CD4-positive, alpha-beta T cell (primary cell): ENCODE results near the gene HSPA1B. TPM values are rescaled to one million over a fixed set of nuclear protein-coding genes. Genes with fewer than 3 reads are reported as not detected.
"Not testable (repeated sequence)": the region's sequence is repeated elsewhere in the genome, so short reads cannot be mapped to it uniquely, and the experiment has no call there.

ENCODE experiments used
- ATAC-seq: fragments of 200-7000 bp; cut with Tn5 transposase; one replicate; pipeline ENCODE4 v1.10.0; 2022; ENCODE audit warnings: mild to moderate bottlenecking; ENCODE audit not compliant: poor library complexity
- CTCF ChIA-PET: fragments of 350-600 bp; sonication (Branson Sonifier 250); formaldehyde crosslinking; loops from one replicate; lab custom pipeline; 2021; ENCODE audit warnings: antibody characterized with exemption, inconsistent platforms; lab: Charles Lee
- POLR2A ChIA-PET: fragments of 350-600 bp; sonication (Branson Sonifier 250); formaldehyde crosslinking; loops from one replicate; lab custom pipeline; 2021; ENCODE audit warnings: antibody characterized with exemption, inconsistent platforms; lab: Charles Lee
- DNase-seq, 14 experiments: peaks; one replicate each; pipeline ENCODE4 v3.0.0-alpha.2; 2013 to 2020; ENCODE audit warnings: mixed read lengths in 2 of 14
- H3K27ac ChIP-seq, 2 donors: one replicate each; pipeline versions ENCODE4 v1.5.1 to v1.7.0; 2013; ENCODE audit warnings: low read length in 2 of 2, low read depth in 1 of 2, mild to moderate bottlenecking in 1 of 2
- H3K27me3 ChIP-seq, 2 experiments: 1 replicate in 1 of 2; 2 replicates in 1 of 2; pipeline versions ENCODE4 v1.6.1 to v1.7.0; 2013; ENCODE audit warnings: low read length in 2 of 2, control low read depth in 1 of 2, mild to moderate bottlenecking in 1 of 2, moderate library complexity in 1 of 2; ENCODE audit not compliant: insufficient read depth in 2 of 2, control insufficient read depth in 1 of 2
- H3K36me3 ChIP-seq: one replicate; pipeline ENCODE4 v1.6.1; 2013; ENCODE audit warnings: low read length, control low read depth; ENCODE audit not compliant: insufficient read depth
- H3K4me1 ChIP-seq: one replicate; pipeline ENCODE4 v1.6.1; 2013; ENCODE audit warnings: low read length, control low read depth; ENCODE audit not compliant: insufficient read depth
- H3K4me3 ChIP-seq: one replicate; pipeline ENCODE4 v1.5.1; 2013; ENCODE audit warnings: mild to moderate bottlenecking, low read length, moderate library complexity
- H3K9me3 ChIP-seq, 2 experiments: 1 replicate in 1 of 2; 2 replicates in 1 of 2; pipeline versions ENCODE4 v1.6.1 to v1.7.0; 2013; ENCODE audit warnings: low read length in 2 of 2, mild to moderate bottlenecking in 2 of 2, control low read depth in 1 of 2, moderate library complexity in 1 of 2; ENCODE audit not compliant: control insufficient read depth in 1 of 2, insufficient read depth in 1 of 2
- H3K27ac Mint-ChIP-seq: one replicate; pipeline ENCODE4 v1.8.0; 2020; ENCODE audit warnings: mixed read lengths
- H3K27me3 Mint-ChIP-seq: one replicate; pipeline ENCODE4 v1.8.0; 2021; ENCODE audit warnings: mixed read lengths
- H3K36me3 Mint-ChIP-seq: one replicate; pipeline ENCODE4 v1.8.0; 2021; ENCODE audit warnings: low read depth, mixed read lengths
- H3K4me1 Mint-ChIP-seq: one replicate; pipeline ENCODE4 v1.8.0; 2021; ENCODE audit warnings: low read depth, mixed read lengths
- H3K4me3 Mint-ChIP-seq: one replicate; pipeline ENCODE4 v1.8.0; 2020; ENCODE audit warnings: mild to moderate bottlenecking, mixed read lengths
- H3K9me3 Mint-ChIP-seq: one replicate; pipeline ENCODE4 v1.8.0; 2020; ENCODE audit warnings: mixed read lengths
- CTCF ChIP-seq: fragments of 200-600 bp; IDR thresholded peaks from one replicate; pipeline ENCODE4 v1.8.0; 2022; ENCODE audit warnings: antibody characterized with exemption, mild to moderate bottlenecking
- intact Hi-C, 2 experiments: fragments of 100-400 bp; cut with DNase I in 1 of 2; cut with micrococcal nuclease in 1 of 2; formaldehyde crosslinking; loops; one replicate each; pipeline versions ENCODE4 v1.15.1 to v1.9.0; 2023 to 2025; cut with DNase I, micrococcal nuclease
- total RNA-seq, 174 experiments: library from RNA in 2 of 174; stranded (reverse) in 2 of 174; gene quantifications; one replicate each; pipeline ENCODE4 v1.2.3 and lab custom pipeline; 2021 to 2026

Gene HSPA1B
- total RNA-seq, 2 experiments from 2014 or later: 8.3 to 9.8 TPM

GRCh38 chr6:31791324-31792089 is 36.0 kb upstream of the HSPA1B start:
- peak overlapping the region; percentile 17 for H3K4me3 Mint-ChIP-seq
- CTCF ChIA-PET: interaction anchor here (0.6 to 1.3 kb wide), 17 partner anchors 9 to 62 kb away, joined by 3 to 8 read pairs (median 4); partner anchors contain the start of genes CLIC1, DDAH2, LSM2 and MSH5
- H3K36me3 ChIP-seq: peaks cover 16% of the 10 kb centered on the region
- no peaks in the 10 kb centered on the region for H3K27me3 Mint-ChIP-seq
- peaks cover 34% of the 10 kb centered on the region for H3K4me1 ChIP-seq
- POLR2A ChIA-PET: interaction anchor here (0.7 to 1.3 kb wide), 3 partner anchors 15 to 52 kb away, joined by 3 to 7 read pairs (median 4); partner anchors contain the start of genes LSM2 and MSH5
- peak in 4 of 14 experiments; percentile 28 to 60 (median 50) for DNase-seq
- intact Hi-C loops: no loop called here
- H3K4me1 Mint-ChIP-seq: peaks cover 24% of the 10 kb centered on the region
- H3K9me3 ChIP-seq: no peaks in the 10 kb centered on the region
- peaks cover 41% of the 10 kb centered on the region for H3K36me3 Mint-ChIP-seq
- H3K27me3 ChIP-seq: no peaks in the 10 kb centered on the region
- peak overlapping the region; percentile 3 for H3K27ac Mint-ChIP-seq
- no peak overlapping the region for H3K4me3 ChIP-seq
- no peak for ATAC-seq
- TF ChIP-seq CTCF: peak; percentile 64
- H3K27ac ChIP-seq: no peak overlapping the region
- H3K9me3 Mint-ChIP-seq: no peaks in the 10 kb centered on the region

- TF ChIP-seq CTCF: no peak
- no peak overlapping the region for H3K27ac ChIP-seq
- H3K36me3 ChIP-seq: peaks cover 16% of the 10 kb centered on the region
- peaks cover 37% of the 10 kb centered on the region for H3K4me1 ChIP-seq
- peaks cover 29% of the 10 kb centered on the region for H3K4me1 Mint-ChIP-seq
- peak overlapping the region; percentile 3 for H3K27ac Mint-ChIP-seq
- no peaks in the 10 kb centered on the region for H3K27me3 ChIP-seq
- ChIA-PET CTCF (interaction anchor here (1.2 kb wide), 3 partner anchors 9 to 48 kb away, joined by 3 to 4 read pairs (median 4); no protein-coding TSS in a partner anchor), POLR2A (interaction anchor here (0.7 kb wide), 1 partner anchor 15 kb away, joined by 4 read pairs; the partner anchor contains the start of gene LSM2)
- H3K4me3 Mint-ChIP-seq: no peak overlapping the region
- no peaks in the 10 kb centered on the region for H3K9me3 ChIP-seq
- ATAC-seq: no peak
- no peak for DNase-seq
- intact Hi-C loops: no loop called here
- no peaks in the 10 kb centered on the region for H3K9me3 Mint-ChIP-seq
- H3K27me3 Mint-ChIP-seq: no peaks in the 10 kb centered on the region
- peaks cover 41% of the 10 kb centered on the region for H3K36me3 Mint-ChIP-seq
- no peak overlapping the region for H3K4me3 ChIP-seq
Measured at GRCh38 chr6:31792090-31792374, 35.5 kb upstream of the HSPA1B start.

- DNase-seq (peak in 1 of 14 experiments; percentile 49), ATAC-seq (no peak)
- Mint-ChIP-seq H3K36me3 (peaks cover 45% of the 10 kb centered on the region), H3K27ac (no peak overlapping the region), H3K4me1 (peaks cover 36% of the 10 kb centered on the region), H3K4me3 (no peak overlapping the region), H3K27me3 (no peaks in the 10 kb centered on the region), H3K9me3 (no peaks in the 10 kb centered on the region)
- Histone ChIP-seq H3K36me3 (peaks cover 13% of the 10 kb centered on the region), H3K27me3 (no peaks in the 10 kb centered on the region), H3K4me3 (no peak overlapping the region), H3K27ac (no peak overlapping the region), H3K9me3 (no peaks in the 10 kb centered on the region), H3K4me1 (peaks cover 45% of the 10 kb centered on the region)
- no peak for TF ChIP-seq CTCF
- POLR2A ChIA-PET: no interaction called here
- intact Hi-C loops: no loop called here
- CTCF ChIA-PET: no interaction called here
Measured at GRCh38 chr6:31792761-31793171, 34.8 kb upstream of the HSPA1B start.

GRCh38 chr6:31793927-31794245 is 33.7 kb upstream of the HSPA1B start:
- H3K4me3 ChIP-seq, ATAC-seq, DNase-seq, H3K9me3 Mint-ChIP-seq, CTCF ChIA-PET, H3K27me3 ChIP-seq, H3K27me3 Mint-ChIP-seq, H3K9me3 ChIP-seq, H3K27ac ChIP-seq: not testable (repeated sequence)
- peaks cover 13% of the 10 kb centered on the region for H3K36me3 ChIP-seq
- intact Hi-C loops: loop anchor here (2.0 kb wide), 4 partner anchors 21 to 63 kb away; partner anchors contain the start of genes HSPA1A (in 1 of the 2), HSPA1B (in 1 of the 2) and HSPA1L (in 1 of the 2)
- peak overlapping the region; percentile 79 for H3K27ac Mint-ChIP-seq
- H3K36me3 Mint-ChIP-seq: peaks cover 46% of the 10 kb centered on the region
- H3K4me3 Mint-ChIP-seq: peak overlapping the region; percentile 78
- peaks cover 52% of the 10 kb centered on the region for H3K4me1 ChIP-seq
- H3K4me1 Mint-ChIP-seq: peaks cover 42% of the 10 kb centered on the region
- POLR2A ChIA-PET: interaction anchor here (0.6 kb wide), 1 partner anchor 141 kb away, joined by 3 read pairs; the partner anchor contains the start of gene BAG6
